Adipocyte (in vitro differentiated cells): Measurements from ENCODE around the gene GSDME.

Source experiments
- DNase-seq: peaks from one replicate; pipeline ENCODE4 v3.0.0-alpha.2; 2015; ENCODE audit warnings: low read depth
- H3K27me3 ChIP-seq: replicated peaks from 2 replicates; pipeline ENCODE4 v1.7.0; 2013; ENCODE audit warnings: mild to moderate bottlenecking, low read length, moderate library complexity; ENCODE audit not compliant: control insufficient read depth, insufficient read depth
- H3K36me3 ChIP-seq: 2 replicates; pipeline ENCODE4 v1.7.0; 2013; ENCODE audit warnings: low read length, mild to moderate bottlenecking, moderate library complexity; ENCODE audit not compliant: control insufficient read depth, insufficient read depth, severe bottlenecking
- H3K4me1 ChIP-seq: 2 replicates; pipeline ENCODE4 v1.7.0; 2013; ENCODE audit warnings: mild to moderate bottlenecking, low read length, moderate library complexity; ENCODE audit not compliant: control insufficient read depth, insufficient read depth
- H3K4me3 ChIP-seq: 2 replicates; pipeline ENCODE4 v1.7.0; 2013; ENCODE audit warnings: mild to moderate bottlenecking, low read length, moderate library complexity
- H3K9ac ChIP-seq: 2 replicates; pipeline ENCODE4 v1.7.0; 2013; ENCODE audit warnings: mild to moderate bottlenecking, low read length, moderate library complexity
- H3K9me3 ChIP-seq: 2 replicates; pipeline ENCODE4 v1.7.0; 2013; ENCODE audit warnings: mild to moderate bottlenecking, low read length, moderate library complexity; ENCODE audit not compliant: control insufficient read depth

The GSDME gene

GRCh38 chr7:24692592-24692991, 64.7 kb downstream of the GSDME start:
- Histone ChIP-seq H3K4me1 (peaks cover 7% of the 10 kb centered on the region), H3K9ac (no peak overlapping the region), H3K9me3 (no peaks in the 10 kb centered on the region), H3K4me3 (no peak overlapping the region), H3K36me3 (peaks cover 4% of the 10 kb centered on the region), H3K27me3 (no peaks in the 10 kb centered on the region)
- no peak for DNase-seq

GRCh38 chr7:24690251-24690650, 67.0 kb downstream of the GSDME start:
- Histone ChIP-seq H3K9ac (no peak overlapping the region), H3K4me1 (no peaks in the 10 kb centered on the region), H3K4me3 (no peak overlapping the region), H3K9me3 (no peaks in the 10 kb centered on the region), H3K27me3 (no peaks in the 10 kb centered on the region), H3K36me3 (peaks cover 4% of the 10 kb centered on the region)
- DNase-seq = no peak

- H3K36me3 ChIP-seq = peaks cover 10% of the 10 kb centered on the region
- H3K4me1 ChIP-seq = no peaks in the 10 kb centered on the region
- H3K9ac ChIP-seq = no peak overlapping the region
- no peaks in the 10 kb centered on the region for H3K9me3 ChIP-seq
- no peak for DNase-seq
- no peak overlapping the region for H3K4me3 ChIP-seq
- no peaks in the 10 kb centered on the region for H3K27me3 ChIP-seq
These were observed 71.6 kb downstream of the GSDME start for GRCh38 chr7:24685708-24686107.

GRCh38 chr7:24670782-24671181, 86.5 kb downstream of the GSDME start:
- Histone ChIP-seq H3K9ac (no peak overlapping the region), H3K9me3 (no peaks in the 10 kb centered on the region), H3K4me1 (peaks cover 23% of the 10 kb centered on the region), H3K4me3 (no peak overlapping the region), H3K27me3 (no peaks in the 10 kb centered on the region), H3K36me3 (no peaks in the 10 kb centered on the region)
- DNase-seq = no peak

GRCh38 chr7:24669971-24670591, 87.2 kb downstream of the GSDME start:
- Histone ChIP-seq H3K9ac (peak overlapping the region; percentile 42), H3K9me3 (no peaks in the 10 kb centered on the region), H3K36me3 (no peaks in the 10 kb centered on the region), H3K27me3 (no peaks in the 10 kb centered on the region), H3K4me3 (no peak overlapping the region), H3K4me1 (peaks cover 26% of the 10 kb centered on the region)
- DNase-seq = no peak

GRCh38 chr7:24668927-24669635, 88.2 kb downstream of the GSDME start:
- Histone ChIP-seq H3K4me1 (peaks cover 26% of the 10 kb centered on the region), H3K27me3 (no peaks in the 10 kb centered on the region), H3K36me3 (no peaks in the 10 kb centered on the region), H3K9ac (peak overlapping the region; percentile 42), H3K9me3 (no peaks in the 10 kb centered on the region), H3K4me3 (no peak overlapping the region)
- peak; percentile 22 for DNase-seq

DNA sequence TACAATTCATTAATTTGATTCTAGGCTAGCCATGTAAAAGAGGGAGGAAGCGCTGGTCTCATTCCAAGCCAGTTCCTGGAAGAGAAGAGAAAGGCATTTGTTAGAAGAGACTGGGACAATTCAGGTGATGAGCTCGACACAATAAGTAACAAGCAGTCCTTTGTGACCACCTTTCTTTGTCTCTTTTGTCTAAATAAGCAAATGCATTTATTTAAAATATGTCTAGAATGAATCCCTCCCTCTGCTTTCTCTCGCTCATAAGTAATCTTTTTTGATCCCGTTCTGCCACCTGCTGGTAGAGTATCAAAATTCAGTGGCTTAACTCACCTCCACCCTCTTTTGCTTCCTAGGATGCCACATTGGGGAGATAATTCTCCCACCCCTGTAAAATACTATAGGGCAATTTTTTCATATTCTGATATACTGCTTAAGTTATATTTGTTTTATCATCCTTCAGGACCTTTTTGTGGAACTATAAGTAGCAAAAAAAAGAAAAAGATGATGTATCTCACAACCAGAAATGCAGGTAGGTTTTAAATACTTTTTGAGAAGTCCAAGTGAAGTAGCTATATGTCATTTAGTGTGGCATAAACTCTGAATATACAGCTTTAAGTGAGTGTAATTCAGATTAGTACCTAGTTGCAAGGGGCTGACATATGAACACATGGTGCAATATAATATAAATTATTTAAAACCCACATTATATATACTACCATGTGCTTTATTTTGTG, 91.5 kb downstream of the GSDME start:
- H3K4me3 ChIP-seq = no peak overlapping the region
- peak; percentile 82 for DNase-seq

DNA sequence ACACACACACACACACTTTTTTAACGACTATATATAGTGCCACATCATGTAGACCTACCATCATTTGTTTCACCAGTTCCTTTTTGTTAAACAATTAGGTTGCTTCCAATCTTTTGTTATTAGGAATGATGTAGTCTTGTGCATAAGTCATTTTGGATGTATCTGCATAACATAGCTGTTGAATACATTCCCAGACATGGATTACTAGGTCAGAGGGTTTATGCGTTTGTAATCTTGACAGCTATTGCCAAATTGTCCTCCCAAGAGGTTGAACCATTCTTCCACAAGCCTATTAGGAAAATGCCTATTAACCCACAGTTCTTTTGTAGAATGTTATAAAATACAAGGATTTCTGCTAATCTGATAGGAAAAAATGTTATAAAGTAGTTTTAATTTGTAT, 96.7 kb downstream of the GSDME start:
- peaks cover 35% of the 10 kb centered on the region for H3K4me1 ChIP-seq

More for the DNA sequence above, 91.5 kb downstream of the GSDME start:
- no peaks in the 10 kb centered on the region for H3K36me3 ChIP-seq
- H3K27me3 ChIP-seq = no peaks in the 10 kb centered on the region
- H3K9me3 ChIP-seq = no peaks in the 10 kb centered on the region
- peaks cover 40% of the 10 kb centered on the region for H3K4me1 ChIP-seq
- H3K9ac ChIP-seq = peak overlapping the region; percentile 41

GRCh38 chr7:24659505-24659904, 97.8 kb downstream of the GSDME start:
- Histone ChIP-seq H3K9ac (no peak overlapping the region), H3K27me3 (no peaks in the 10 kb centered on the region), H3K4me3 (no peak overlapping the region), H3K4me1 (peaks cover 32% of the 10 kb centered on the region), H3K36me3 (no peaks in the 10 kb centered on the region), H3K9me3 (no peaks in the 10 kb centered on the region)
- DNase-seq = no peak

More for the DNA sequence above, 96.7 kb downstream of the GSDME start:
- Histone ChIP-seq H3K9me3 (no peaks in the 10 kb centered on the region), H3K27me3 (no peaks in the 10 kb centered on the region), H3K9ac (peak overlapping the region; percentile 71), H3K36me3 (no peaks in the 10 kb centered on the region), H3K4me3 (peak overlapping the region; percentile 66)
- DNase-seq = peak; percentile 36

DNA sequence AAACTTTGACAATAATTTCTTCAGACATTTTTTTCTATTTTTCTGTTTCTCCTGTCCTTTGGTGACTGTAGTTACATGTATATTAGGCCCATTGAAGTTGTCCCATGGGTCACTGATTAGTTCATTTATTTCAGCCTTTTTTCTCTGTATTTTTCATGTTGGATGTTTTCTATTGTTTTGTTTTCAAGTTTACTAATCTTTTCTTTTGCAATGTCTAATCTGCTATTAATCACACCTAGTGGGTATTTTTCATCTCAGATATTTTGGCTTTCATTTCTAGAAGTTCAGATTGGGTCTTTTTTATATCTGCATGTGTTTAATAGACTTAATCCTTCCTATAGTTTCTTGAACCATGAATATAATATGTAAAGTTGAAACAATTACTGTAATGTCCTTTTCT, 99.3 kb downstream of the GSDME start:
- Histone ChIP-seq H3K9ac (no peak overlapping the region), H3K4me1 (peaks cover 41% of the 10 kb centered on the region), H3K36me3 (no peaks in the 10 kb centered on the region), H3K4me3 (no peak overlapping the region), H3K9me3 (no peaks in the 10 kb centered on the region), H3K27me3 (no peaks in the 10 kb centered on the region)
- no peak for DNase-seq

GRCh38 chr7:24656608-24657007, 100.7 kb downstream of the GSDME start:
- Histone ChIP-seq H3K4me3 (no peak overlapping the region), H3K4me1 (peaks cover 39% of the 10 kb centered on the region), H3K27me3 (no peaks in the 10 kb centered on the region), H3K36me3 (no peaks in the 10 kb centered on the region), H3K9ac (no peak overlapping the region), H3K9me3 (no peaks in the 10 kb centered on the region)
- no peak for DNase-seq
